Thoracic aorta (tissue), 2 donors: ENCODE measurements around the gene CC2D2A. TPM values are rescaled to one million over a fixed set of nuclear protein-coding genes. Genes with fewer than 3 reads are reported as not detected.

Experiments used
- ATAC-seq: fragments of 150-250 bp; one replicate; pipeline ENCODE4 v1.8.0; 2017; ENCODE audit warnings: low read depth; ENCODE audit not compliant: insufficient number of reproducible peaks, low FRiP score
- DNase-seq: peaks from one replicate; pipeline ENCODE4 v3.0.0-alpha.2; 2020; ENCODE audit warnings: low spot score
- H3K27ac ChIP-seq, 2 donors: fragments of 200-600 bp; sonication (generic); 1 replicate in 1 of 2; 2 replicates in 1 of 2; pipeline ENCODE4 v1.5.1; 2016; ENCODE audit warnings: mild to moderate bottlenecking in 2 of 2, moderate library complexity in 2 of 2
- H3K27me3 ChIP-seq: fragments of 200-600 bp; sonication (generic); replicated peaks from 2 replicates; pipeline ENCODE4 v1.6.0; 2016; ENCODE audit warnings: mild to moderate bottlenecking; ENCODE audit not compliant: insufficient read depth
- H3K36me3 ChIP-seq: fragments of 200-600 bp; sonication (generic); one replicate; pipeline ENCODE4 v1.5.1; 2016
- H3K4me1 ChIP-seq, 2 donors: fragments of 200-600 bp; sonication (generic); 1 replicate in 1 of 2; 2 replicates in 1 of 2; pipeline versions ENCODE4 v1.5.1 to v1.6.0; 2016; ENCODE audit warnings: low read depth in 2 of 2, mild to moderate bottlenecking in 1 of 2; ENCODE audit not compliant: control insufficient read depth in 1 of 2
- H3K4me3 ChIP-seq: fragments of 200-600 bp; sonication (generic); 2 replicates; pipeline ENCODE4 v1.5.1; 2016; ENCODE audit warnings: mild to moderate bottlenecking
- H3K9me3 ChIP-seq: fragments of 200-600 bp; sonication (generic); 2 replicates; pipeline ENCODE4 v1.5.1; 2016
- CTCF ChIP-seq: fragments of 200-600 bp; sonication (generic); IDR thresholded peaks from one replicate; pipeline ENCODE4 v1.5.1; 2019; ENCODE audit warnings: antibody characterized with exemption
- total RNA-seq, 2 donors: library from RNA; depleted of rRNA; stranded (reverse); fragments of >200 nt; gene quantifications; one replicate each; pipeline versions ENCODE4 v1.1.0 to v1.2.3, GENCODE V29; 2016

CC2D2A gene
- total RNA-seq, result 10 to 100 TPM; 44.1 to 59.8 TPM

GRCh38 chr4:15469402-15470127 lies at the start of gene CC2D2A:
Gene CC2D2A (plus strand): TSS chr4:15469882. CDS start chr4:15475933, 6,051 bp downstream.
- Histone ChIP-seq H3K36me3 (no peaks in the 10 kb centered on the region), H3K27ac (peak within 1 kb of the TSS; percentile 41 to 47), H3K27me3 (no peaks in the 10 kb centered on the region), H3K4me1 (peaks cover 0 to 37% of the 10 kb centered on the region in 2 donors), H3K9me3 (no peaks in the 10 kb centered on the region), H3K4me3 (peak within 1 kb of the TSS; percentile 86)
- no peak for TF ChIP-seq CTCF
- ATAC-seq (peak; percentile 80), DNase-seq (no peak)

GRCh38 chr4:15420642-15421041 lies 49.0 kb upstream of the CC2D2A start:
- TF ChIP-seq CTCF, result no peak
- H3K36me3 ChIP-seq, result no peaks in the 10 kb centered on the region
- peak overlapping the region; percentile 62 to 85 for H3K27ac ChIP-seq
- H3K9me3 ChIP-seq, result no peaks in the 10 kb centered on the region
- ATAC-seq, result peak; percentile 85
- peaks cover 60 to 99% of the 10 kb centered on the region in 2 donors for H3K4me1 ChIP-seq
- no peaks in the 10 kb centered on the region for H3K27me3 ChIP-seq
- no peak for DNase-seq
- H3K4me3 ChIP-seq, result peak overlapping the region; percentile 35

- Histone ChIP-seq H3K4me1 (peaks cover 44 to 91% of the 10 kb centered on the region in 2 donors), H3K9me3 (no peaks in the 10 kb centered on the region), H3K36me3 (no peaks in the 10 kb centered on the region), H3K4me3 (peak overlapping the region; percentile 65), H3K27me3 (no peaks in the 10 kb centered on the region), H3K27ac (peak overlapping the region; percentile 45 to 85)
- TF ChIP-seq CTCF, result no peak
- DNase-seq (no peak), ATAC-seq (no peak)
These were observed 46.4 kb upstream of the CC2D2A start for GRCh38 chr4:15423285-15423711.

DNA sequence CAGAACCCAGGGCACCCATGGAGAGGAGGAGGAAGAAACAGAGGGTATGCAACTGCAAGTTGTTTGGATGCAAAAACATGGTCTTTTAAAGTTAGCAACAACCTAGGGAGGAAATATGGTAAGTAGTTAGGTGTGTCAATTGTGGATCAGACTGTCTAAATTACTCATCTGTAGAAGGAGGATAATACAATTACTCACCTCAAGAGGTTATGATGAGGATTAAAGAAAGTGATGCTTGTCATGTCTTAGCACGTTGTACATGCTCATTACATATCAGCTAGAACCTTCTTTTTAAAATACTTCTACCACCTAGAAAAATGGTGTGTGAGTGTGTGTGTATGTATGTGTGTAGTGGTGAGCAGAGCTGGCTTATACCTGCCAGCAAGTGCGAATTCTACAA lies 44.2 kb upstream of the CC2D2A start:
- H3K27ac ChIP-seq, result peak overlapping the region; percentile 65 to 85
- no peaks in the 10 kb centered on the region for H3K27me3 ChIP-seq
- no peaks in the 10 kb centered on the region for H3K36me3 ChIP-seq
- H3K9me3 ChIP-seq, result no peaks in the 10 kb centered on the region
- H3K4me3 ChIP-seq, result peak overlapping the region; percentile 65
- peaks cover 31 to 91% of the 10 kb centered on the region in 2 donors for H3K4me1 ChIP-seq
- ATAC-seq (no peak), DNase-seq (no peak)
- TF ChIP-seq CTCF, result no peak

DNA sequence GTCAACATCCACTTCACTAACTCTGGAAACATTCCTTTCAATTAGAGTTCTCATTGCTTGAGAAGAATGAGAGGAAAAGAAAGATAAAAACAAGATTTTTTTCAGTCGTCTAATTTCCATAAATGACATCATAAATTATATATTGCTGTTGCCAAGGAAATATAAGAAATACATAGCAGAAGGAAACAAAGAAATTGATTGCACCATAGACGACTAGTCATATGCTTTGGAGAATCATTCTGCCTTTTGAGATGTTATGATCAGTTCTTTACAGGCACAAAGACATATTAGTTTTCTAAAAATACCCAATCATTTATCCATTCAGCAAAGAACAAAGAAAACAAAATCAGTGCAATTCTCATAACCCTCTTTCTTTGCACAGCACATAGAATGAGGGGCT lies 42.5 kb upstream of the CC2D2A start:
- ATAC-seq, result no peak
- Histone ChIP-seq H3K27ac (peak overlapping the region; percentile 65 to 85), H3K27me3 (no peaks in the 10 kb centered on the region), H3K4me3 (peak overlapping the region; percentile 65), H3K4me1 (peaks cover 25 to 82% of the 10 kb centered on the region in 2 donors), H3K9me3 (no peaks in the 10 kb centered on the region), H3K36me3 (no peaks in the 10 kb centered on the region)
- no peak for TF ChIP-seq CTCF
- no peak for DNase-seq
